Retinal pigment epithelial cell (primary cell): ENCODE results near the gene MRM2.

Source experiments
- DNase-seq: peaks from one replicate; pipeline ENCODE4 v3.0.0-alpha.2; 2010; ENCODE audit warnings: low read depth
- H3K4me3 ChIP-seq: 2 replicates; pipeline ENCODE4 v1.5.1; 2011; ENCODE audit warnings: mild to moderate bottlenecking, low read length, control low read depth, moderate library complexity
- CTCF ChIP-seq: conservative IDR thresholded peaks from 2 replicates; pipeline ENCODE4 v1.5.1; 2011; ENCODE audit warnings: low read depth, low read length, control low read depth, inconsistent platforms

MRM2 gene

GRCh38 chr7:2245883-2246675 is 4.1 kb upstream of the MRM2 start:
- no peak for DNase-seq
- no peak for TF ChIP-seq CTCF
- H3K4me3 ChIP-seq, result no peak overlapping the region

GRCh38 chr7:2244404-2244995 is 2.5 kb upstream of the MRM2 start:
- no peak for TF ChIP-seq CTCF
- no peak overlapping the region for H3K4me3 ChIP-seq
- no peak for DNase-seq

- no peak for TF ChIP-seq CTCF
- no peak overlapping the region for H3K4me3 ChIP-seq
- no peak for DNase-seq
Measured at GRCh38 chr7:2243458-2243857, 1.5 kb upstream of the MRM2 start.

GRCh38 chr7:2242541-2243429 is 780 bp upstream of the MRM2 start:
- peak overlapping the region; percentile 86 for H3K4me3 ChIP-seq
- no peak for DNase-seq
- peak; percentile 4 for TF ChIP-seq CTCF

- no peak for DNase-seq
- TF ChIP-seq CTCF, result no peak
- H3K4me3 ChIP-seq, result no peak overlapping the region
Measured at GRCh38 chr7:2239242-2239641, 2.8 kb downstream of the MRM2 start.

GRCh38 chr7:2237109-2237602 is 4.8 kb downstream of the MRM2 start:
- H3K4me3 ChIP-seq, result no peak overlapping the region
- no peak for TF ChIP-seq CTCF
- no peak for DNase-seq
